ENCODE results near the gene SLC6A3.
"Not testable (repeated sequence)": the region's sequence is repeated elsewhere in the genome, so short reads cannot be mapped to it uniquely, and the experiment has no call there.

The SLC6A3 gene

GRCh38 chr5:1360861-1361260, 84.4 kb downstream of the SLC6A3 start:
- Histone ChIP-seq H3K36me3 (no peaks in the 10 kb centered on the region), H3K9me3 (no peaks in the 10 kb centered on the region), H3K27me3 (peaks cover 97% of the 10 kb centered on the region), H3K4me1 (no peaks in the 10 kb centered on the region), H3K4me3 (ENCODE audit: low read depth, low read length) (no peak overlapping the region)
- no peak for DNase-seq
- TF ChIP-seq CTCF (IDR thresholded peaks at IDR 0.05; ENCODE audit: low read depth, low read length): no peak

- H3K27me3 ChIP-seq: peaks cover 100% of the 10 kb centered on the region
- H3K36me3 ChIP-seq; H3K9me3 ChIP-seq; DNase-seq; H3K4me3 ChIP-seq (ENCODE audit: low read depth, low read length); H3K4me1 ChIP-seq: not testable (repeated sequence)
Observed at GRCh38 chr5:1360367-1360766, 84.9 kb downstream of the SLC6A3 start.

DNA sequence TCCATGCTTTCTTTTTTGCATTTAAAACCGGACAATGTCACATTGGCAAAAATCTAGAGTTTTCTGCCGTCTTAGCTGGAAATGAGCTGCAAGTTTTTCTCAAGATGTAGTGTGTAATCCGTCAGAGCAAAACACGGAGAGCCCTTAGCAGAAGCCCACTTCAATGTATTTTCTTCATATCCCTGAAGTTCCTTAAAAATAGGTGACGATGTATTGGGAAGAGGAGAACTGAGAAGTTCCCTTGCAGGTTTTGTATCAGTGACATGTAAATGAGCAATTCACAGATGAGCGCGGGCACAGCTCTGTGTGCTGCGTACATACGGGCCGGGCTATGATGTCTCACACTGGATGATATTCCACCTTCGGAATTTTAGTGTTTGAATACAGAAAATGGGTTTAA, 85.5 kb downstream of the SLC6A3 start:
- no peak for DNase-seq
- TF ChIP-seq CTCF (IDR thresholded peaks at IDR 0.05; ENCODE audit: low read depth, low read length): no peak
- H3K4me1 ChIP-seq: no peaks in the 10 kb centered on the region
- H3K9me3 ChIP-seq: no peaks in the 10 kb centered on the region
- H3K27me3 ChIP-seq: peaks cover 100% of the 10 kb centered on the region
- no peak overlapping the region for H3K4me3 ChIP-seq (ENCODE audit: low read depth, low read length)
- H3K36me3 ChIP-seq: no peaks in the 10 kb centered on the region

DNA sequence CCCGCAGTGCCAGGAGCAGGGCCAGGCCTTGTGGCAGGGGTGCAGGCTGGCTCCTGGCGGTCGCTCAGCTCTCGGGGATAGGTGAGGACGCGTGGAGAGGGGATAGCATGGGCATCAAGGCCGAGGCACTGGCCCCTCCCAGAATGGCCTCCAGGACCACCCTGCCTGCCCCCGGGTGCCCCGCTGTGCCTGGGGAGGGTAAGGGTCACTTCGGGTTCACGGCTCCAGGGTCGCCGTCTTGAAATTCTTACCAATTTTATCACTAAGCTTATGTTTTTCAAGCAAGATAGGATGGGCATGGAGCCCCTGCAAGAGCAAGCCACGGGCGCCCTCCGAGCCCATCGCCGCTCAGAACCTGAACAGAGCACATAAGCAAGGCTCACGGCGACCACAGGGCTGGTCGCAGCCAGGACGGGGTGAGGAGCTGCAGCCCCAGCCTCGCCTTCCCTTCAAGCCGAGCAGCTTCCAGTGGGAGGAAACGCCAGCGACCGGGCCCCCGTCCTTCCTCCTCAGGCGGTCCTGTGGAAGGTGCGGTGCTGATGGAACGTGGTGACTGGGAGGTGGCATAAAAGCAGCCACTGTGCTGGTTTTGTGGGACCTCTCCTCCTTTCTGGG, 86.1 kb downstream of the SLC6A3 start:
- no peaks in the 10 kb centered on the region for H3K9me3 ChIP-seq
- no peaks in the 10 kb centered on the region for H3K36me3 ChIP-seq
- H3K4me1 ChIP-seq: no peaks in the 10 kb centered on the region
- H3K4me3 ChIP-seq (ENCODE audit: low read depth, low read length): no peak overlapping the region
- no peak for DNase-seq
- H3K27me3 ChIP-seq: peaks cover 100% of the 10 kb centered on the region
- TF ChIP-seq CTCF (IDR thresholded peaks at IDR 0.05; ENCODE audit: low read depth, low read length): no peak

DNA sequence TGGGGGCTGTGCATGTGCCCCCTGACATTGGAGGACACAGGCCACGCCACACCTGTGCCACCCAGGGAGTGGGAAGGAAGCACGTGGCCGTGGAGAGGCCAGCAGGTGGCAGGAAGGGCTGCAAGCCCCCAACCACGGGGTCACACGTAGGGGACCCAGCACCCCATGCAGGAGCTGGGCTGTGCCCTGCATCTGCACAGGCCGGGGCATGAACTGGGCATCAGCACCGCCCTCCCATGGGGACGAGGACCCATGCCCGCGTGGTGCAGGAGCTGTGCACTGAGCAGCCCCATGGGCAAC, 86.6 kb downstream of the SLC6A3 start:
- no peak for DNase-seq
- Histone ChIP-seq H3K27me3 (peaks cover 99% of the 10 kb centered on the region), H3K4me3 (ENCODE audit: low read depth, low read length) (no peak overlapping the region), H3K36me3 (no peaks in the 10 kb centered on the region), H3K4me1 (no peaks in the 10 kb centered on the region), H3K9me3 (no peaks in the 10 kb centered on the region)
- TF ChIP-seq CTCF (IDR thresholded peaks at IDR 0.05; ENCODE audit: low read depth, low read length): no peak

DNA sequence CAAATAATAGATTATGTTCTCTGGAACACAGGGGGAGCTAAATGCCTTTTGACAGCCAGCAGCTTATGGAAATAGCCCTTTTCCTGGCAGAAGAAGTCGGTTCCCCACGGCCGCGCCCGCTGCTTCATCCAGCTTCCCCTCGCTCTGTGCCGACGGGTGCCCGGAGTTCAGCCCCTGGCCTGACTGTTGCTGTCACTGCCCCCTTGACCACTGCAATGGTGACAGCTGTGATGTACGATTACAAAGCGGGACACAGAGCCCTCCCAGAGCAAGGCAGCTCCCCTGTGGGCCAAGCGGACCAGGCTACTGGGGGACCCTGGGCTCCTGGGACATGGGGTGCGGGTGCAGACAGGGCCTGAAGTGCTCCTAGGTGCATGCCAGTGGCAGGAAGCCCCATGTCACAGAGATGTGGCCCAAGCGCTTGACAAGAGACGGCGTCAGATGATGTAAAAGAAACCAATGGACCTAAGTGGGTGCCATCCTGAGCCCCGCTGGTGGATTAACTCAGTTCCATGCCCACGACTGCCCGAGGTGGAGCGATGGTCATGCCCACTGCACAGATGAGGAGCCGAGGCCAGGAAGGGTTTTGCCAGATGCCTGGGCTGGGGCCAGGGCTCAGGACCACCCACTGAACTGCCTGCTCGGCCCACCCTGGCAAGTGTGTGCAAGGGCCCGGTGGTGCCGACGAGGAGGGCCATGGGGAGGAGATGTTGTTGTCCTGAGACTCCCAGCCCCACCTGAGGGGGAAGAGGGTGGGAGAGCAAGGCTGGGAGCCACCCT, 87.1 kb downstream of the SLC6A3 start:
- no peak for DNase-seq
- TF ChIP-seq CTCF (IDR thresholded peaks at IDR 0.05; ENCODE audit: low read depth, low read length): no peak
- peaks cover 96% of the 10 kb centered on the region for H3K27me3 ChIP-seq
- H3K36me3 ChIP-seq: no peaks in the 10 kb centered on the region
- no peaks in the 10 kb centered on the region for H3K4me1 ChIP-seq
- H3K9me3 ChIP-seq: no peaks in the 10 kb centered on the region
- no peak overlapping the region for H3K4me3 ChIP-seq (ENCODE audit: low read depth, low read length)

Data from BE2C (cell line).